Measurements from ENCODE around the gene ZNF184.
A peak's percentile ranks its signal among the peaks of the same experiment; 100 is the strongest.

The ZNF184 gene

DNA sequence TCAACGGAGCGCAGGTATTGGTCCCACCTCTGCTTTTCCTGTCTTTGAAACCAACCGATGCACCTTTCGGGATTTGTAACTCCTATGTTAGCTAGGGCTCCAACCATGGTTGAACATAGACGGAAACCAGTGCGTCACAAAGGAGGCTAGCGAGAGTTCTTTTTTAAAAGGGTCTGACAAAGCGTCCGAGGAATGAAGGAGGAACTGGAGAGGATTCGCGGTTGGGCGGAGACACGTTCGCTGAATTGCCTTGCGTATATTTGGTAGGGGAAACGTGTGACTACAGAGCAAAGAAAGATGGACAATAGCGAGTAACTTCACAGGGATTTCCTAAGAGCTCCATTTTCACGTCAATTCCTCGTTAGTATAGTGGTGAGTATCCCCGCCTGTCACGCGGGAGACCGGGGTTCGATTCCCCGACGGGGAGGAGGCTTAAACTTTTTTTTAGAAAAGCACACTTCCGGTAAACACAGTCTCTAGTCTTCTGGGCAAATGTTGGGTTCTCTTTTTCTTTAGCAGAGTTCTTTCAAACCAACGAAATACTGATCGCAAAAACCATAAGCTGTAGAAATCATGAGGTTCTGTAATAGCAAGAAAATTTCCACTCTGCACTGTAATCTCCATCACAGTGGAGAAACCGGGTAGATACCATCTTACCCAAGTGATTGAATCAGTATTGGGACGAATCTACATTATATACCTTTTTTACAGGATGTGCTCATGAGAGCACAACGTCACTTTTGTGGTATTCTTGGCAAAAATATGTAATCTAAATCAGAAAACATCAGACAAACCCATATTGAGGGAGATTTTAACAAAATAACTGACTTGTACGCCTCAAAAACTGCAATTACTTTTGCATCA lies 6.6 kb upstream of the ZNF184 start:
- peak; percentile 95 for DNase-seq (ENCODE audit: low read depth)

DNA sequence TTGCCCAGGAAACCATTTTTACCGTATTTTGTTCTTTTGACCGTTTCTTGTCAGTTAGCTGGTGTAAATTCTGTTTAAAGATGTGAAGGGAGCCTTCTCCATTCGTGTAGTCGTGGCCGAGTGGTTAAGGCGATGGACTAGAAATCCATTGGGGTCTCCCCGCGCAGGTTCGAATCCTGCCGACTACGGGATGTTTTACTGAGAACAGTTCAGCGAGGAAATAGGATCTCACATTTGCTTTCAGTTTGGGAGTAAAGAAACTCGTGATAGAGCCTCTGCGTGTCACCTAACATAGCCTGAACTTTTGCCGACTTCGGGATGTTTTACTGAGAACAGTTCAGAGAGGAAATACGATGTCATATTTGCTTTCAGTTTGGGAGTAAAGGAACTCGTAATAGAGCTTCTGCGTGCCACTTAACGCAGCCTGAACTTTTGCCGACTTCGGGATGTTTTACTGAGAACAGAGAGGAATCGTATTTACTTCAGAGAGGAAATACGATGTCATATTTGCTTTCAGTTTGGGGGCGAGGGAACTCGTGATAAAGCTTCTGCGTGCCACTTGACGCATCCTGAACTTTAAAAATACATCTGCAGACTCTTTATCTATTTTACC lies 5.9 kb upstream of the ZNF184 start:
- peak; percentile 95 for DNase-seq (ENCODE audit: low read depth)

DNA sequence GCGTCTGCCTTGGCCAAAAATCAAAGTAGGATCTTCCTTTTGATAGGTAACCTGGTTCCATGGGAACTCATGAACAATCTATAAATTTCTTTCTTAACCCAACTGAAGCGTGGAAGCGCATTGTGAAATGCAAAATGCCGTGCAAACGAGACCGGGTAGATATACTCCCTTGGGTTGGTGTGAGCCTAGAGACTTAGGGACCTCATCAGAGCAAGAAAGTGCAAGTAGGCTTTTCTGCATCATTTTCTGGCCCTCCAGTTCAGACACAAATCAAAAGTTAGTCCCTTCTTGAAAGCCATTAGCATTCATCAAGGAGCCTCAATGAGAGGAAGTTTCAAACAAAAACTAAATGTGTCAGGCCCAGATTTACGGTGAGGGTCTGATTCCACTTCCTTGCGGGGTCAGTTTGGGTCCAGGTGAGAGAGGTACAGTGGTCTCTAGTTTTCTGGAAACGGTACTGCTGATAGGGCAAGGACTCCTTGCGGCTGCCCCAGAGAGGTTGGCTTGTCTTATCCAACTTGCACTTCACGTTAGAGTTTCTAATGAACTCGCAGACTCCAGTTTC lies 5.3 kb upstream of the ZNF184 start:
- peak; percentile 41 for DNase-seq (ENCODE audit: low read depth)

DNA sequence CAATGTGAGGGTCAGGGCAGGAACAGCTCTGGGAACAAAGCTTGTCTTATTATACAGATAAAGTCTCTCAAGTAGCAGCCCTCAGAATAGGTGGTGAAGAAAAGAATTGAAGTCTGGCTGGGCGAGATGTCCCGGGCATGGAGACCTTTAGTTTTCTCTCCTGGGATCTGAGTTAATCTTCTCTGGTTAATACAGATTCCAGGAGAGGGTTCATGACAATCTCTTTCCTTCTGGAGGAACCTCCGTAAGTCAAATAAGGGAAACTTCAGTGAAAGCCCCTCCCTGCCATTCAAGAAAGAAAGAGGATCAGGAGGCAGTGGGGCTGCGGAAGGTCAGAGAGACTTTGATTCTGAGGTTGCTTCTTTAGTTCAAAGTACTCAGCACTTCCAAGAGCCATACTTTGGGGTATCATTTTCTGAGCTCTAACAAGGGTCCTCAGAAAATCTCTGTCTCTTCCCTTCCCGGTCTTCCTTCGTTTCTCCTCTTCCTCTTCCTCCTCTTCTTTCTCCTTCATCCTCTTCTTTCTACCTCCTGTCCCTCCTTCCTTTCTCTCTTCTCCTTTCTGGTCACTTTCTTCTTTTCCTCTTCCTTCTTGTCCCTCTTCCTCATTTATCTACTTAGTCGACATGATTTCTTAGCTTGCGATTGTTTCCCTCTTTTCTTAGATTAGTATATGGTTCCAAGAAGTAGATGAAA lies 4.6 kb upstream of the ZNF184 start:
- no peak for DNase-seq (ENCODE audit: low read depth)

GRCh38 chr6:27476090-27476489 lies 3.2 kb upstream of the ZNF184 start:
- no peak for DNase-seq (ENCODE audit: low read depth)

DNA sequence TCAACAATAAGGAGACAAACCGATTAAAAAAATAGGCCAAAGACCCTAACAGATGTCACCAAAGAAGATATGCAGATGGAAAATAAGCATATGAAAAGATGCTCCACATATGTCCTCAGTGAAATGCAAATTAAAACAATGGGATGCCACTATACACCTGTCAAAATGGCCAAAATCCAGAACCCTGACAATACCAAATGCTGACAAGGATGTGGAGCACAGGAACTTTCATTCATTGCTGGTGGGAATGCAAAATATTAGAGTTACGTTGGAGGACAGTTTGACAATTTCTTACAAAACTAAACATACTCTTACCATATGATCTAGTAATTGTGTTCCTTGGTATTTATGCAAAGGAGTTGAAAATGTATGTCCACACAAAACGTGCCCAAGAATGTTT lies 1.8 kb upstream of the ZNF184 start:
- no peak for DNase-seq (ENCODE audit: low read depth)

DNA sequence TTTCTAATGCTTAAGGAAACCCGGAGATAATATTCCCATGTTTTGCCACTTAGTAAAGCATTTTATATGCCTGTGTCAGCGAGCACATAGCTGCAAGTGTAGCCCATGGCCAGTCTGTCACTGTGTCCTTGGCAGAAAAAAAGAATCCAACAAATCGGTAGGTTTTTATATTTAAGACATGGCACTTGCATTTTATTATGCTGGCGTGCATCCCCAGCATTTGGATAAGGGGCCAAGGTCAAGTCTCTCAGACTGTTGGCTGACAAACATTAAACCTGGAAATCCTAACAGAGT lies 1.2 kb upstream of the ZNF184 start:
- DNase-seq (ENCODE audit: low read depth): no peak

DNA sequence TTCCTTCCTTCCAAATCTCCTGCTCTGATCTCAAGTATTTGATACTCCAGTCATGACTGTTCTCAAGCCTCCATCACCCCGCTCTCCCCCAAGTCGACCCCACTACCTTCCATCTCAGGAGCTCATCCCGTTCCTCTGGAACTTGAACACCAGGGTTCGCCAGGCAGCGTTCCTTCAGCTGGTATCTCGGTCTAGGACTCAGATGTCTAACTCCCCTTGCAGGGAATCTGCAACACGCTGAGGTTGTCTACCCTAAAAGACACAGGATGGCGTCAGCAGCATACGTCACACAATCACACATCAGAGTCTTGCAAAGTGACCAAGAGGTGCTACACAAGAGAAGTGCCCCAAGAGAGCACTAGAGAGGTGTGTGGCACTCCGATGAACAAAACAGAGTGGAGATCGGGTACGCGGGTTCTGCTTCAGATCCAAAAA lies 706 bp downstream of the ZNF184 start:
- peak; percentile 64 for DNase-seq (ENCODE audit: low read depth)

DNA sequence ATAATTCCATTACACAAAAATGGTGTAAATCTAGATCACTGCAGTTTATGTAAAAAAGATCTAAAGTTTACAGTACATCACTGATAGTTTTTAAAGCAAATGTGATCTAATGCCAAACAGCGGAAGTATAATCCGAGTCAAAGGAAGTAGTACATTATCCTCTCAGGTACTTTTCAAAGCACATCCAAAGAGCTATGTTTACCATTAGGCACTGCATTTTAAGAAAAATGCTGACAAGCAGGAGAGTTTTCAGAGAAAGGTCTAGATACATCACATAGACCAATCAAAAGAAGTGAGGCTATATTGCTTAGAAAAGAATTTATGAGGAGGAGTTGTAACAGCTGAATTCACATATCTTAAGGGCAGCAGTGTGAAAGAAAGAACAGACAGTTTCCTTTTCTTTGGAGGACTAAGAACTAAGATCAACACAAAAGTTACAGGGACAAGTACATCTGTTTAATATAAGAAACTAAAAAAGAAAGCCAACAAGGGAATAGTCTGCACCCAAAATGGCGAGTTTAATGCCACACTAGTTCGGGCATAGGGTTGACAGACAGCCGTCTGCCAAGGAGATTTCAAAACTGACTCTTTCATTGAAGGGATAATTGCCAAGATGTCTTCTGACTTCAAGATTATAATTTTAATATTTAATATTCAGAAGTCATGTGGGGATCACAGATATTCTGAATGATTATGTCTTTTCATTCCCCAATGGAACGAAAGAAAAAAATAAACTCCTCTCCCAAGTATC lies 1.4 kb downstream of the ZNF184 start:
- DNase-seq (ENCODE audit: low read depth): no peak

GRCh38 chr6:27470023-27470422 lies 2.9 kb downstream of the ZNF184 start:
- DNase-seq (ENCODE audit: low read depth): no peak

DNA sequence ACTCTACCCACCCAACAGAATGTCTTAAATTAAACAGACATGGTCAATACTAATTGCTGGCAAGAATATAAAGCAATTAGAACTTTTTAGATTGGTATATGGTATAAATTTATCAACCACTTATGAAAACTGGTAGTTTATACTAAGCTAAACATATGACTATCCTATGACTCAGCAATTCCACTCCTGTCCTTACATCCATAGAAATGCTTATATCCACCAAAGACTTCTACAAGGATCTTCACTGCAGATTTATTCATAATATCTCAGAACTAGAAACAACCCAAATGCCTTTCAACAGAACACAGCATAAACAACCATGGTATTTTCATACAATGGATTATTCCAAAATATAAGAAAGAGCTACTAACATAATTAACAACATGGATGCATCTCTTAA lies 4.6 kb downstream of the ZNF184 start:
- DNase-seq (ENCODE audit: low read depth): peak; percentile 20

DNA sequence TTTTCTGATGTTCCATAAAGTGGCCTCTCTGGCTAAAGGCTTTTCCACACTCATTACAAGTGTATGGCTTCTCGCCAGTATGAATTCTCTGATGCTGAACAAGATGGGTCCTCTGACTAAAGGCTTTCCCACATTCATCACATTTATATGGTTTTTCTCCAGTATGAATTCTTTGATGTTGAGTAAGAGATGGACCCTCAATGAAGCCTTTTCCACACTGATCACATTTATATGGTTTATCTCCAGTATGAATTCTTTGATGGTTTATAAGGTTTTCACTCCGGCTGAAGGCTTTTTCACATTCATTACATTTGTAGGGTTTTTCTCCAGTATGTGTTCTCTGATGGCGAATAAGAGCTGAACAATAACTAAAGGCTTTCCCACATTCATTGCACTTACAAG lies 20.4 kb downstream of the ZNF184 start:
- DNase-seq (ENCODE audit: low read depth): no peak

DNA sequence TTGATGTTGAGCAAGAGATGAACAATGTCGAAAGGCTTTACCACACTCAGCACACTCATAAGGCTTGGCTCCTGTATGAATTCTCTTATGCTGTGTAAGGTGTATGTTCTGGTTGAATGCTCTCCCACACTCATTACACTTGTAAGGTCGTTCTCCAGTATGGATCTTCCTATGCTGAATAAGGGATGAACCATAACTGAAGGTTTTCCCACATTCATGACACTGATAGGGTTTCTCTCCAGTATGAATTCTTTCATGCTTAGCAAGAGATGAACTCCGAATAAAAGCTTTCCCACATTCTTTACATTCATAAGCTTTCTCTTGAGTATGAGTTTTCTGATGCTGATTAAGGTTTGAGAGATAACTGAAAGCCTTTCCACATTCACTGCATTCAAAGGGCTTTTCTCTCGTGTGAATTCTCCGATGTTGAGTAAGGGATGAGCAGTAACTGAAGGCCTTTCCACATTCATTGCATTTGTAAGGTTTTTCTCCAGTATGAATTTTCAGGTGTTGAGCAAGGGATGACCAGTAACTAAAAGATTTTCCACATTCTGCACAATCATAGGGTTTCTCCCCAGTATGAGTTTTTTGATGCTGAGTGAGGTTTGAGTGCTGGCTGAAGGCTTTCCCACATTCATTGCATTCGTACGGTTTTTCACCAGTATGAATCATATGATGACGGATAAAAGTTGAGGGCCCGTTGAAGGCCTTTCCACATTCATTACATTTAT lies 21.1 kb downstream of the ZNF184 start:
- no peak for DNase-seq (ENCODE audit: low read depth)

- no peak for DNase-seq (ENCODE audit: low read depth)
These were observed 24.4 kb downstream of the ZNF184 start for GRCh38 chr6:27448456-27448855.

- DNase-seq (ENCODE audit: low read depth): no peak
These were observed 30.0 kb downstream of the ZNF184 start for GRCh38 chr6:27442932-27443331.

DNA sequence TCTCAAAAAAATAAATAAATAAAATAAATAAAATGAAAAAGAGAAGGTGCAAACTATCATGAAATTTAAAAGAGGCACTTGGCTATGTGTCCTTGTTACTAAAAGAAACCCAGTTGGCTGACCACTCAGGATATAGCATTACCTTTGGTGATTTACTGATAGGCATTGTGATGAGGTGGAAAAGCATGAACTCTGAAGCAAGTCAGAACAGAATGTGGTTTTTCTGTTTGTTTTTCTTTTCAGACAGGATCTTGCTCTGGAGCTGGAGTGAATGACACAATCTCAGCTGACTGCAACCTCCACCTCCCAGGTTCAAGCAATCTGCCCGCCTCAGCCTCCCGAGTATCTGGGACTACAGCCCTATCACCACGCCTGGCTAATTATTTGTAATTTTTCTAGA lies 31.9 kb downstream of the ZNF184 start:
- no peak for DNase-seq (ENCODE audit: low read depth)

DNA sequence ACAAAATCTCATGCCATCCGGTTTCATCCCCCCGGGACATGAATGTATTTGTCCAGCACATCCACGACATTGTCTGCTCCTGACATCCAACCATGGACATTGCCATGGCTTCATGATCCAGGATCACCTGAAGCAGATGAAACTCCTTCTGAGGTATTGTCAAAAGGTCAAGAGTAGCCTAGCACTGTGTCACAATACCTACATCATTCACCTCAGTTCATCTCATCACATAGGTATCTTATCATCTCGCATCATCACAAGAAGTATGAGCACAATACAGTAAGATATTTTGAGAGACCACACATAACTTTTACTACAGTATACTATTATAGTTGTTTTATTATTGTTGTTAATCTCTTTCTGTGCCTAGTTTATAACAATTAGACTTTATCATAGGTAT lies 33.5 kb downstream of the ZNF184 start:
- DNase-seq (ENCODE audit: low read depth): no peak

- no peak for DNase-seq (ENCODE audit: low read depth)
These were observed 39.2 kb downstream of the ZNF184 start for GRCh38 chr6:27433714-27434113.

GRCh38 chr6:27428966-27429365 lies 43.9 kb downstream of the ZNF184 start:
- DNase-seq (ENCODE audit: low read depth): no peak

GRCh38 chr6:27428502-27428901 lies 44.4 kb downstream of the ZNF184 start:
- no peak for DNase-seq (ENCODE audit: low read depth)

DNA sequence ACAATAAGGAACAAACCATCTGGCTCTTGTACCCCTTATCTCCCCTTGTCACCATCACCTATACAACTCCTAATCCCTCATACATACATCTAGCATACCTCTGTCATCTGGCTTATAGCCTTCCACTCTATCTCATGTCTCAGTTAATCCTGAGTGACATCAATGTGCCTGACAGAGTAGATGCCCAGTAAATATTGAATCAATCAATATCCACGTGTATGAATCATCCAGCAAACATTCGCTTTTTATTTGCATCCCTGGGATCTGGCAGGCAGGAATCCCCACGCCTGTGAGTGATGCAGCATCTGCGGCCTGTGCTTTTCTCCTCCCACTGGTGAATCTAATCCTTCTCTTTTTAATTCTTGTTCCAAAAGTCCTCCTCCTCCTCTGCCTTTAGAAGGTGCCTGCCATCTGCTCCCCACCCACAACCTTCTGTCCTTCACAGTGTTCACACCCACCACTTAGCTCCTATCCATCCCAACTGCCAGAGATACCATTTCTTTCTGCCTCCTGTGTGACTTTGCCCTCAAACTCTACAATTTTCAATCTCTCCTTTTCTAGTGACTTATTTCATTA lies 46.8 kb downstream of the ZNF184 start:
- DNase-seq (ENCODE audit: low read depth): no peak
